Peyer's patch (tissue), 4 donors: ENCODE measurements around the gene BTG4.

Experiments
- POLR2A ChIP-seq, 2 donors: fragments of 450-650 bp; IDR thresholded peaks; one replicate each; pipeline ENCODE4 v1.5.1; 2017; ENCODE audit warnings: antibody characterized with exemption in 2 of 2, mild to moderate bottlenecking in 2 of 2, moderate library complexity in 2 of 2
- TF ChIP-seq, protein P1 (sequence below), 6 experiments: fragments of 450-650 bp in 4 of 6; fragments of 200-600 bp in 2 of 6; sonication (generic) in 1 of 6; IDR thresholded peaks; one replicate each; pipeline ENCODE4 v1.5.1; 2017 to 2019; ENCODE audit warnings: antibody characterized with exemption in 6 of 6, mild to moderate bottlenecking in 3 of 6, moderate library complexity in 1 of 6

DNA sequence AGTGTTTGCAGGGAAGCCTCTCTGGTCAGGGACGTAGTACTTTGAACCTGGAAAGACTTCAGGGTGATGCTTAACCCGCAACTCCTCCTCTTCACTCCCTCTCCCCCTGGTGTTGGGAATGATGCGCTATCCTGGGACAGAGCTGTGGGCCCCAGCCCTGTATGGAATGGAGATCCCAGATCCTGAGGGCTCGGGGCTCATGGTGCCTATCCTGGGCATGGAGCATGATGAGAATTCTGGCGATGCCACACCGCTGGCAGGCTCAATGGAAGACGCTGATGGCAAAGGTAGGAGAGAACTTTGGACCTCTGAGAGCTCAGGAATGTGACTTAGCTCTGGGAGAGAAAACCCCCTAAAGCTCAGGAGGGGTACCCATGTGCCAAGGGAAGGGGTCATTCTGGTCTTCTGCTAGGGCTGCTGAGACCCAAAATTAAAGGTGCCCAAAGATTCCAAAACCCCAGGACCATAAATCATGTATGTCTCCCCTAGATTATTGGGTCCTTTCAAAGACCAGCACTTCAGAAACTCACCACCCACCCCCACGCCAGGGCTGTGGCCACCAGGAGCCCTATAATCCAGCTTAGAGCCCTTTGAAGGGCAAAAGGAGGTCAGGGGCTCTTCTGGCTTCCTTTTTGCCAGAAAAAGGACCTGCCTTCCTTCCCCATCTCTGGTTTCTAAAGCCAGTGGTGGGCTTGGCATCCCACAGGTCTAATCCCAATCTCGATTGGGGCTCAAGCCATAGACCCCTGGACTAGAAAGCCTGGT lies 52.5 kb downstream of the BTG4 start:
- TF ChIP-seq, protein P1, sequence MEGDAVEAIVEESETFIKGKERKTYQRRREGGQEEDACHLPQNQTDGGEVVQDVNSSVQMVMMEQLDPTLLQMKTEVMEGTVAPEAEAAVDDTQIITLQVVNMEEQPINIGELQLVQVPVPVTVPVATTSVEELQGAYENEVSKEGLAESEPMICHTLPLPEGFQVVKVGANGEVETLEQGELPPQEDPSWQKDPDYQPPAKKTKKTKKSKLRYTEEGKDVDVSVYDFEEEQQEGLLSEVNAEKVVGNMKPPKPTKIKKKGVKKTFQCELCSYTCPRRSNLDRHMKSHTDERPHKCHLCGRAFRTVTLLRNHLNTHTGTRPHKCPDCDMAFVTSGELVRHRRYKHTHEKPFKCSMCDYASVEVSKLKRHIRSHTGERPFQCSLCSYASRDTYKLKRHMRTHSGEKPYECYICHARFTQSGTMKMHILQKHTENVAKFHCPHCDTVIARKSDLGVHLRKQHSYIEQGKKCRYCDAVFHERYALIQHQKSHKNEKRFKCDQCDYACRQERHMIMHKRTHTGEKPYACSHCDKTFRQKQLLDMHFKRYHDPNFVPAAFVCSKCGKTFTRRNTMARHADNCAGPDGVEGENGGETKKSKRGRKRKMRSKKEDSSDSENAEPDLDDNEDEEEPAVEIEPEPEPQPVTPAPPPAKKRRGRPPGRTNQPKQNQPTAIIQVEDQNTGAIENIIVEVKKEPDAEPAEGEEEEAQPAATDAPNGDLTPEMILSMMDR (IDR thresholded peaks at IDR 0.05), result no peak
- no peak for TF ChIP-seq POLR2A (IDR thresholded peaks at IDR 0.05)
